ENCODE results near the gene AJUBA. TPM values are rescaled to one million over a fixed set of nuclear protein-coding genes. Genes with fewer than 3 reads are reported as not detected.

Gene AJUBA
- total and polyA plus RNA-seq, 2 of the 8 experiments (the other 6 are each of a cell fraction or from before 2014, with no cell fraction given) = 33.1 to 46.0 TPM

DNA sequence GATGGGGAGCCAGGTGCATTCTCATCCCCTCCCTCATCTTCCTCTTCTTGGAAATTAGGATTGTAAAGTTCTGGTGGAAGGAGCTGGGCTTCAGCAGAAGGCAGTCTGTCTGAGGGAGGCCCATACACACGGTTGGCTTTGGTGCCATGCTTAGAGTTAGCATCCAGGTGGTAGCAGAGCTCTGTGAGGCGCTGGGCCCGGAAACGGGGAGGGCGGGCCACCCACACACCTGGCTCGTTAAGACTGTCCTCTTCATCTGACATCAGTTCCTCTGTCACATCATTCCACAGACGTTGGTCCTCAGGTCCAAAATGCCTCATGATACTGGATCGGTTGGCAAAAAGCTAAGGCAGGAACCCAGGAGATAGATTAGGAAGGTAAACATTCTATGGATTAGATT lies 4.9 kb upstream of the AJUBA start:
- Histone ChIP-seq H3K79me2 (ENCODE audit: control insufficient read depth in 1 of 2, insufficient read depth in 2 of 2, low read length in 2 of 2) (0 out of 4 replicates have a peak, but pooled peaks cover 0 to under 1% of the 10 kb centered on the region in 2 experiments), H3K27me3 (replicated peaks in 1 of 4; ENCODE audit: control insufficient read depth in 3 of 4, extremely low read depth in 1 of 4, insufficient read depth in 3 of 4, low read length in 3 of 4) (no peaks in the 10 kb centered on the region), H3K4me1 (replicated peaks in 1 of 4; ENCODE audit: control insufficient read depth in 3 of 4, insufficient read depth in 4 of 4, low read length in 3 of 4) (no peaks in the 10 kb centered on the region), H4K8ac (ENCODE audit: extremely low read depth, insufficient read depth, low read length) (peak overlapping the region; percentile 18; the same call in 1 of the 2 replicates), H2BK5ac (ENCODE audit: low read depth, low read length) (no peak overlapping the region; the same call in 1 of the 2 replicates), H3K27ac (ENCODE audit: low read depth, low read length) (no peak overlapping the region), H3K79me1 (ENCODE audit: low read depth, low read length) (no peaks in the 10 kb centered on the region), H4K91ac (replicated peaks; ENCODE audit: insufficient read length, low read length) (no peak overlapping the region), H3K4ac (replicated peaks; ENCODE audit: insufficient read length, low read depth, low read length) (no peak overlapping the region), H3K9me3 (ENCODE audit: insufficient read depth in 2 of 2, low read depth in 1 of 2, low read length in 1 of 2) (peaks cover 2 to 4% of the 10 kb centered on the region in 2 experiments; a peak in 1 of 4 replicates), H3K9ac (replicated peaks in 1 of 4; ENCODE audit: extremely low read depth in 1 of 4, low read depth in 3 of 4, low read length in 3 of 4) (no peak overlapping the region; a peak in 1 of 7 replicates), H3K23me2 (ENCODE audit: low read depth, low read length) (peaks cover 7% of the 10 kb centered on the region), H2BK120ac (replicated peaks; ENCODE audit: low read depth, low read length) (no peak overlapping the region), H3K18ac (ENCODE audit: extremely low read depth, low read length) (no peak overlapping the region), H3K4me2 (ENCODE audit: insufficient read depth in 1 of 2, low read depth in 2 of 2, low read length in 2 of 2) (no peak overlapping the region), H2BK12ac (ENCODE audit: low read depth, low read length) (no peak overlapping the region), H2BK15ac (ENCODE audit: low read length) (no peak overlapping the region; the same call in 1 of the 2 replicates), H3K4me3 (ENCODE audit: extremely low read depth in 1 of 4, insufficient read depth in 2 of 4, low read depth in 3 of 4, low read length in 4 of 4) (no peak overlapping the region), H3K14ac (ENCODE audit: insufficient read length) (no peak overlapping the region), H2AK5ac (ENCODE audit: low read depth, low read length) (no peak overlapping the region), H2BK20ac (ENCODE audit: low read length) (no peak overlapping the region), H4K20me1 (replicated peaks in 1 of 2; ENCODE audit: control insufficient read depth in 1 of 2, insufficient read depth in 2 of 2, low read length in 2 of 2) (no peaks in the 10 kb centered on the region), H3K56ac (replicated peaks; ENCODE audit: insufficient read length, low read depth, low read length) (no peak overlapping the region), H2AFZ (ENCODE audit: low read length) (no peak overlapping the region), H3K23ac (ENCODE audit: insufficient read length) (no peak overlapping the region), H3K36me3 (ENCODE audit: control insufficient read depth in 2 of 4, insufficient read depth in 4 of 4, low read length in 3 of 4) (peaks cover 0 to 6% (median 0%) of the 10 kb centered on the region in 4 experiments; a peak in 1 of 8 replicates), H4K5ac (ENCODE audit: insufficient read length, low read depth, low read length) (no peak overlapping the region)
- WGBS, 2 experiments (ENCODE audit: extremely low coverage in 1 of 2, insufficient coverage in 1 of 2, insufficient read length in 1 of 2, insufficient replicate concordance in 2 of 2, low coverage in 1 of 2, low lambda C conversion rate in 2 of 2, missing lambda C conversion rate in 1 of 2) = 91% methylated on average over 8 of the region's 8 CpGs; no CpG with 5 or more reads in 1 of the 2 experiments
- CTCF ChIA-PET (ENCODE audit: partially characterized antibody) = interaction anchor here (1.0 to 23.0 kb wide), 19 partner anchors 8 to 90 kb away, joined by 3 to 785 read pairs (median 20); partner anchors contain the start of genes CDH24, HAUS4, PRMT5 and PSMB11
- DNase-seq (ENCODE audit: low read depth in 1 of 2, low spot score in 2 of 2) (no peak), FAIRE-seq (no peak)
- POLR2A ChIA-PET (ENCODE audit: partially characterized antibody) = interaction anchor here (1.3 to 13.2 kb wide), 7 partner anchors 9 to 75 kb away, joined by 3 to 133 read pairs (median 21); no protein-coding TSS in a partner anchor
- TF ChIP-seq SIRT6 (IDR thresholded peaks at IDR 0.05; ENCODE audit: low read length) = no peak
- no peak for TF ChIP-seq CBX5 (IDR thresholded peaks at IDR 0.05; ENCODE audit: low read depth, low read length)
- no peak for TF ChIP-seq ASH2L (IDR thresholded peaks at IDR 0.05; ENCODE audit: low read length)
- peak in 1 of 2 experiments; percentile 31; a peak in 1 of 4 replicates for TF ChIP-seq RAD21 (IDR thresholded peaks at IDR 0.05 in 1 of 2, conservative IDR thresholded peaks at IDR 0.05 in 1 of 2; ENCODE audit: low read depth in 2 of 2, low read length in 2 of 2)
